Right kidney (tissue), 1 donor: ENCODE data around the gene RRN3.
"Not testable (repeated sequence)": the region's sequence is repeated elsewhere in the genome, so short reads cannot be mapped to it uniquely, and the experiment has no call there.

ENCODE experiments used
- DNase-seq: peaks from one replicate; pipeline ENCODE4 v3.0.0-alpha.2; 2016

RRN3 gene

GRCh38 chr16:15028801-15029698, 65.0 kb downstream of the RRN3 start:
- DNase-seq: not testable (repeated sequence)

GRCh38 chr16:15028345-15028715, 65.7 kb downstream of the RRN3 start:
- not testable (repeated sequence) for DNase-seq

GRCh38 chr16:15027503-15028344, 66.3 kb downstream of the RRN3 start:
- DNase-seq: not testable (repeated sequence)

- DNase-seq: not testable (repeated sequence)
Observed at GRCh38 chr16:15027051-15027450, 67.0 kb downstream of the RRN3 start.

GRCh38 chr16:15025234-15025951, 68.7 kb downstream of the RRN3 start:
- not testable (repeated sequence) for DNase-seq

GRCh38 chr16:15024858-15025199, 69.2 kb downstream of the RRN3 start:
- not testable (repeated sequence) for DNase-seq

GRCh38 chr16:15023381-15024077, 70.5 kb downstream of the RRN3 start:
- not testable (repeated sequence) for DNase-seq

GRCh38 chr16:15022194-15022593, 71.9 kb downstream of the RRN3 start:
- not testable (repeated sequence) for DNase-seq

GRCh38 chr16:15021429-15021828, 72.6 kb downstream of the RRN3 start:
- not testable (repeated sequence) for DNase-seq

- DNase-seq: not testable (repeated sequence)
Observed at GRCh38 chr16:15016951-15017580, 77.0 kb downstream of the RRN3 start.

GRCh38 chr16:15016354-15016753, 77.7 kb downstream of the RRN3 start:
- not testable (repeated sequence) for DNase-seq

- not testable (repeated sequence) for DNase-seq
Observed at GRCh38 chr16:15015671-15016070, 78.4 kb downstream of the RRN3 start.

- DNase-seq: not testable (repeated sequence)
Observed at GRCh38 chr16:15012941-15013340, 81.1 kb downstream of the RRN3 start.
